ENCODE data around the gene MEGF9.
"Not testable (repeated sequence)": the region's sequence is repeated elsewhere in the genome, so short reads cannot be mapped to it uniquely, and the experiment has no call there.

The MEGF9 gene

DNA sequence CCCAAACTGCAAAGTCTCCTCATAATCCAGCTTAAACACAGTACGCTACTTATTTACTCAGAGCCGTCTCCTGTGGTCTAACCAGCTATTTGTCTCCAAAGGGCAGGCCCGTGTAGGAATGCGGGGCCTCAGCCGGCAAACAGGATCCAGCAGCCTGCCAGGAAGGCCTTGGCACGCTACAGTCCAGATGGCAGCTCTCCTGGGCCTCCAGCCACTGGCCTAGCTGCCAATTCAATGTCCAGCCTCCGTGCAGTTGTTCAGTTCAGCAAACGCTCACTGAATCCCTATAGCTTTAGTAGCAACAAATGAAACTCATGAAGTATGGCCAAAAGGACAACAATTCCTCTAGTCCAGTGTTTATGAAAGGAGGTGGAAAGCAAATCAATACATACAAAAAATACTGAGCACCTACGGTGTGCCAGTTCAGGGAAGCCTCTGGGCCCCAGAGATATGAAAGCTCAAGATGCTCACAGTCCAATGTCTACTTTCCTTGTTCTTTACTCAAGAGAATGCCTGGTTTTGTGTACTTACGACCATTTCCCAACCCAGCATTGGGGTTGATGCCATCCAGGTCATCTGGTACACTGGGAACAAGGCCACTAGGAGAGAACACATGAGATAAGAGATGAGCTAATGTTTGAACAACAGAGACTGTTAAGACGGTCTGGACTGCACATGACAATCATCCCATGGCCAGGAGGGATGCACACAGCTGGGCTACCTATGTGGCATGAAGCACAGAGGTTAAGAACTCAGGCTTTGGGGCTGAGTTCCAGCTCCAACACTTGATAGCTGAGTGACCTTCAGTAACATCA is 142.6 kb downstream of the MEGF9 start:
- no peak for DNase-seq (ENCODE audit: low spot score)

DNA sequence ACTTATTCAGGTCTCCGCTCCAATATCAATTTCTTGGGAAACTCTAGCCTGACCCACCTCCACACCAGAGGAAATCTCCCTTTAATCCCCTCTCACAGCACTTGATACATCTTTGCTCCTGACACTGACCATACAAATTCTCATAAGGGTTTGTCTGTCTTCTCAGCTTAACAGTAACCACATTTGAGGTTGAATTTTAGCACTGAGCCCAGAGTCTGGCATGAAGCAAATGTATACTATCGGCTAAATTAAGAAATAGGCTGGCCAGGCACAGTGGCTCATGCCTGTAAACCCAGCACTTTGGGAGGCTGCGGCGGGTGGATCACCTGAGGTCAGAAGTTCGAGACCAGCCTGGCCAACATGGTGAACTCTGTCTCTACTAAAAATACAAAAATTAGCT is 144.0 kb downstream of the MEGF9 start:
- no peak for DNase-seq (ENCODE audit: low spot score)

DNA sequence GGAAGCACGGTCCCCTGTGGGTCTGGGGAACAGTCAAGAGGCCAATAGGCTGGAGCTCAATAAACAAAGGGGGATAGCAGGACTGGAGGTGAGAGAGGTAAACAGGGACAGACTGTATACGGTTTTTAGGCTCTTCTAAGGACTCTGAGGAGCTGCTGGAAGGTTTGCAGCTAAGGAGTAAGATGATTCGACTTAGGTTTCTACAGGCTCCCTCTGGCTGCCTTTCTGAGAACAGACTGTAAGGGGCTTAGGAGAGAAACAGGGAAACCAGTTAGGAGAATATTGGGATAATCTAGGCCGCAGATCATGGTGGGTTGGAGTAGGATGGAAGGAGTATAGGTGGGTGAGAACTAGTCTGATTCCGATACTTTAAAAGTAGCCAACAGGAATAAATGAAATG is 144.7 kb downstream of the MEGF9 start:
- no peak for DNase-seq (ENCODE audit: low spot score)

DNA sequence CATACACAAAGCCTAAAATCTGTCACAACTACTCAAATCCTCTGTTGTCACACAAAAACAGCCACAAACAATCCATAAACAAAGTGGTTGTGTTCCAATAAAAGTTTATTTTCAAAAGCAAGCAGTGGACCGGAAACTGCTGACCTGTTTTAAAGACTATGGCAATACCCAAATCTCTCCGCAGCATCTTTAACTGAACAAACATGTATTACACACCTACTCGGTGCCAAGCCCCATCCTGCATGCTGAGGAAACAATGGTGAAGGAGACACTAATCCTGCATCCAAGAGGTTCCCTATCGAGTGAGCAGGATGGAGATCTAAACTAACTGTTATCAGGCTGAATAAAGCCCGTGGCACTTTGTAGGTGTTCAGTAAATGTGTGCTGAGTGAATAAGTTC is 145.5 kb downstream of the MEGF9 start:
- DNase-seq (ENCODE audit: low spot score), result no peak

DNA sequence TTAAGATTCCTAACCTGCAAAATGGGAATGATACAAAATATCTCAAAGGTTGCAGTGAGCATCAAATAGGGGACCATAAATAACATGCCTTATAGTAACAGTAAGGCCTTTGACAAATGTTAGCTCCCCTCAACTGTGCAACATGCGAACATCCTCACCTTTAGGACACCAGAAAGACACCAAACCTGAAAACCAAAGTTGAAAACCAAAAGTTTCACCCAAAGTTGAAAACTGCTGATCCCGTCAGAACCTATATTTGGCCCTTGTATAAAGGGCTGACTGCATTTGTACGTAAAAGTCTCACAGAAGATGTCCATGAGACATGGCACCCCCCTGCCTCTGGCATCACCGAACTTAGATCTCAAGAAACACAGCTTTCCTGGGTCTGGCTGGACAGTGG is 146.4 kb downstream of the MEGF9 start:
- no peak for DNase-seq (ENCODE audit: low spot score)

DNA sequence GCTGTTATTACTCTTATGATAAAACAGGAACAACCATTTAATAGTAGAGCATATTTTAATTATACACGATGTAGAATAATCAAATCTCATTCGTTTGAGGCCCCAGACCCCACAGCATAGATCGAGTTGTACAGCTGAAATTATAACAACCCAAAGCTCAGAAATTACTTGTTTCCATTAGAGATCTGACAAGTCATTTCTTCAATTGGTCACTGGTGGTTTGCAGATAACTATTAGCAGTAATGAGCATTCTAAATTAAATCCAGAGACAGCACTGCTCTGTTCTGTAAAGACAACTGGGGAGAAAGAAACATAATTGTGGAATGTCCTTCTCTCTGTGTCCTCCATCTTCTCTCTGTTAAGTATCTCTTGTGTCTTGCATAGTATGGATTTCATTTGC is 147.2 kb downstream of the MEGF9 start:
- DNase-seq (ENCODE audit: low spot score), result no peak

DNA sequence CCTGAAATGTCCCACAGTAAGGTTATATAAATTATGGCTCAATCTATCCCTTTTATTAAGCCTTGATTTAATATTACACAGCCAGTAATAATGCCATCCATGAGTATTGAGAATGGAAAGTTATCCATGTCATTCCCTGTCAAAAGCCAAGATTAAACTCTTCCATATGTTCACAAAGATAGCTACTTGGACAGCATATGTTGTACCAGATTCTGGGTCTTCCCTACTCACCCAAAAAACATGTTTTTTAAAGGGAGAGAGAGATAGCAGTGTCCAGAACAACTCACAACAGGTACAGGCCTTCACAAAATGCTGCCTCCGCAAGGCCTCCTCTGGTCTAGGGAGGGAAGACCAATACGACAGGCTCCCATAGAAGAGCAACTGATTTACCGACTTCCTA is 149.7 kb downstream of the MEGF9 start:
- DNase-seq (ENCODE audit: low spot score), result no peak

DNA sequence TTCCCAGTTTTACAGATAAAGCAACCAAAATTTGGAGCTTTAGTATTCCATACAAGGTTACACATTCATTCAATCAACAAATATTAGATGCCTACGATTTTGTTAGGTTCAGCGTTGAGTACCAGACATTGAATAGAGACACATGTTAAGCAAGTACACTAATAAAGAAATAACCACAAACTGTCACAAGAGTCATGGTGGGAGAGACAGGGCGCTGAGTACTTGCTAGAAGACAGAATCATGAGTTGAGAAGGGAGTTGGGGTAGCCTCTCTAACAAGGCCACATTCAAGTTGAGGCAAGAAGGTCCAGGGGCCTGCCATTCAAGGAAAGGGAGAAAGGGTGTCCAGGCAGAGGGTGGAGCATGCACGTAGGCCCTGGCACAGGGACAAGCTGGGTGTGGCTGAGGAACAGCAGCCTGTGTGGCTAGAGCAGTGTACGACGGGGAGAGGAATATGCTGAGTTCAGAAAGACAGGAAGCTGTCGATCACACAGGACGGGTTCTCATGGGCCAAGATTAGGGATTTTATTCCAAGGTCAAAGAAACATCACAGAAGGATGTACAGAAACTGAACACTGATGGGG is 151.3 kb downstream of the MEGF9 start:
- DNase-seq (ENCODE audit: low spot score), result no peak

DNA sequence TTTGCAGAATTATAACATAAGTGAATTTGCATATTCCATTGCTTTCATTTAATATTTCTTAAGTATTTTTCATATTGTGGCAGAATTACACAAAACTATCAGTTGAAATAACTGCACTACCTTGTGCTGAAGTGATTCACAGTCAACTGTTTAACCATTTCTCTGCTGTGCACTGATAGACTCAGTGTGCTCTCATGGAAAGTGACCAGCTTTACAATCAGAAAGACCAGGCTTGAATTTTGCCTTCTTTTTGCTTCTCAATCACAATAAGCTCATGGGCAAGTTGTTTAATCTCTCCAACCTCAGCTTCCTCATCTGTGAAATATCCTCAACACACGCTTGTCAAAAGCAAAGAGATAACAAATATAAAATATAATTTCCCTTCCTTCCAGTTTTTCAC is 152.6 kb downstream of the MEGF9 start:
- DNase-seq (ENCODE audit: low spot score), result no peak

DNA sequence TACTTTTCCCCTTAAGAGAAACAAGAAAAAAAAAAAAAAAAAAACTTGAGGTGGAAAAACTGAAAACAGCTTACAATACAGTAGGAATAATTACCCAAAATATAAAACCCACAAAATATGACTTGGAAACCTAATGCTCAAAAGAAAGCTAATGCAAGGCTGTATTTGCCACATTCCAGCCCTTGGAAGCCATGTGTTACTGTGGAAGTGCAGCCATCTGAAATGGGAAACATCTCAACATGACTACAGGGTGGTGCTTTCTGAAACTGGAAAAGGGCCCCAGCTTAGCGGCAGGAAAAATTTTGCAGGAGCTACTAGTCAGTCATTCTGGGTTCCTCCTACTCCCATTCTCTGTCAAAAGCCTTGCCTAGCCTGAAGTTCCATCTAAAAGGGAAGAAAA is 154.7 kb downstream of the MEGF9 start:
- DNase-seq (ENCODE audit: low spot score), result no peak

DNA sequence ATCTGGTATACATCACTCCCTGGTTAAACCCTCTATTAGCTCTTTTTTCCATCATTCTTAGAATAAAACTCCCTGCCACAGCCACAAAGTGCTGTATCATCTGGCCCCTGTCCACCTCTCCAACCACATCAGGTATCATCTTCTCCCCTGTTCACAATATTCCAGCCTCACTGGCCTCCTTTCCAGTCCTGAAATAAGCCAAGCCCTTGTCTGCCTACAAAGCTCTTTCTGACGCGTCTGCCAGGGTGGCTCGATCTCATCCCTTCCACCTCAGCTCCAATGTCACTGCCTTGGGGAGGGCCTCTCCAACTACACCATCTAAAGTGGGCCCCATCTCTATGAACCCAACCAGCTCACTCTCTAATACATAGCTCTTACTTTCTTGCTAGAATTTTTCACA is 155.8 kb downstream of the MEGF9 start:
- no peak for DNase-seq (ENCODE audit: low spot score)

DNA sequence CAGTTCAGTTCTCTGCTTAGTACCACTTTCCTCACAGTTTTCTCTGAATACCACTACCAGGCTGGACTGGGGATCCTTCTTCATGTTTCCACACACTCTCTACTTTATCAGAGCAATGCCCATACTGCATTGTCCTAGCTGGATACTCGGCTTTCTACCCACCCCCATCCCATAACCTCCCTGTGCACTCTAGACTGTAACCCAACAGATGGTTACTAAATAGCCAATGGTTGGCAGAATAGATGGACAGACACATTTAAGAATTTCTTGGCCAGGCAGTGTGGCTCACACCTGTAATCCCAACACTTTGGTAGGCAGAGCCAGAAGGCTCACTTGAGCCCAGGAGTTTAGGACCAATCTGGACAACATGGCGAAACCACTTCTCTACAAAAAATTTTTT is 157.1 kb downstream of the MEGF9 start:
- no peak for DNase-seq (ENCODE audit: low spot score)

DNA sequence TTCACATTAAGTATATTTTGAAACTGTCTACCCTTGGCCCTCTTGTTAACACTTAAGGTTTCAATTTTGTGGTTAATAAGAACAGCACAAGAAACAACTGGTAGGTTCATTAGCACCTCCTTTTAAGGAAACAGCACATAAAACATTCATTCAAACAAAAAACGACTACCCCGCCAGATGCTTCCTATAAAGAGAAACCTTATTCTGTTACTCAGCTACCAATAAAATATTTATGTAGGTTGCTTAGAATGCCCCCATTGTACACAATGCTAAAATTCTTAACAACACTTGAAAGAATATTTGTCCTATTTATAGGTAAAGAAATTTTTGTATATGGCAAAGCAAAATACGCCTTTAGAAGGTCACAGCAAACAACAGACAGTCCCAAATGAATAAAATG is 157.5 kb downstream of the MEGF9 start:
- no peak for DNase-seq (ENCODE audit: low spot score)

DNA sequence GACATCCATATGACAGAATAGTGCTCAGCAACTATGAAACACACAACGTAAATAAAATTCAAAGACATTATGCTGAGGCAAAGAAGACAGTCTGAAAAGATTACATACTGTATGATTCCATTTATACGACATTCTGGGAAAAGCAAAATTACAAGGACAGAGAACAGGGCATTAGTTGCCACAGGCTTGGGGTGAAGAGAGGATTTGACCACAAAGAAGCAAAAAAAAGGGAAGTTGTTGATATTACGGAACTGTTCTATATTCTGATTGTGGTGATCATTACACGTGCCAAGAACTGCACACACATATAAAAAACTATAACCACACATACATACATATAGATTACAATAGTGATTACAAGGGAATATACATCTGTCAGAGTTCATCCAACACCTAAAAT is 158.4 kb downstream of the MEGF9 start:
- DNase-seq (ENCODE audit: low spot score), result no peak

DNA sequence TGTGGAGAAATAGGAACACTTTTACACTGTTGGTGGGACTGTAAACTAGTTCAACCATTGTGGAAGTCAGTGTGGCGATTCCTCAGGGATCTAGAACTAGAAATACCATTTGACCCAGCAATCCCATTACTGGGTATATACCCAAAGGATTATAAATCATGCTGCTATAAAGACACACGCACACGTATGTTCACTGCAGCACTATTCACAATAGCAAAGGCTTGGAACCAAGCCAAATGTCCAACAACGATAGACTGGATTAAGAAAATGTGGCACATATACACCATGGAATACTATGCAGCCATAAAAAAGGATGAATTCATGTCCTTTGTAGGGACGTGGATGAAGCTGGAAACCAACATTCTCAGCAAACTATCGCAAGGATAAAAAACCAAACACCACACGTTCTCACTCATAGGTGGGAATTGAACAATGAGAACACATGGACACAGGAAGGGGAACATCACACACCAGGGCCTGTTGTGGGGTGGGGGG is 162.0 kb downstream of the MEGF9 start:
- DNase-seq (ENCODE audit: low spot score), result not testable (repeated sequence)

All from D341Med (cell line).